Upper lobe of right lung (tissue), 1 donor: Measurements from ENCODE around the gene IMPG1. TPM values are rescaled to one million over a fixed set of nuclear protein-coding genes. Genes with fewer than 3 reads are reported as not detected.

Experiments
- ATAC-seq: fragments of 200-7000 bp; cut with Tn5 transposase; one replicate; pipeline ENCODE4 v1.9.1; 2020; ENCODE audit warnings: mild to moderate bottlenecking, moderate library complexity
- DNase-seq: peaks from one replicate; pipeline ENCODE4 v3.0.0-alpha.2; 2020
- H3K27ac ChIP-seq: fragments of 200-600 bp; one replicate; pipeline ENCODE4 v1.8.0; 2022
- H3K27me3 ChIP-seq: fragments of 200-600 bp; one replicate; pipeline ENCODE4 v1.8.0; 2022; ENCODE audit warnings: mild to moderate bottlenecking
- H3K36me3 ChIP-seq: fragments of 200-600 bp; one replicate; pipeline ENCODE4 v1.8.0; 2022
- H3K4me1 ChIP-seq: fragments of 200-600 bp; one replicate; pipeline ENCODE4 v1.8.0; 2022
- H3K4me3 ChIP-seq: fragments of 200-600 bp; one replicate; pipeline ENCODE4 v1.8.0; 2022; ENCODE audit warnings: mild to moderate bottlenecking
- H3K9me3 ChIP-seq: fragments of 200-600 bp; one replicate; pipeline ENCODE4 v1.8.0; 2022
- intact Hi-C: fragments of 100-400 bp; cut with DNase I; formaldehyde crosslinking; loops from one replicate; pipeline ENCODE4 v1.11.0; 2022
- total RNA-seq: library from RNA; stranded (reverse); fragmentation: NEBNext Ultra II Directional; extraction: Animal tissue kit (Norgen Biotek cat#: 25700); gene quantifications from one replicate; pipeline ENCODE4 v1.2.1, GENCODE V29; 2021
- TF ChIP-seq, protein P1 (sequence below): fragments of 200-600 bp; IDR thresholded peaks from one replicate; pipeline ENCODE4 v1.8.0; 2022; ENCODE audit warnings: antibody characterized with exemption
- donor health status: DM: no; HTN: yes; CAD: no; lungs with severe emphysema.

The IMPG1 gene
- total RNA-seq, 1 donor from 2014 or later, result not detected

DNA sequence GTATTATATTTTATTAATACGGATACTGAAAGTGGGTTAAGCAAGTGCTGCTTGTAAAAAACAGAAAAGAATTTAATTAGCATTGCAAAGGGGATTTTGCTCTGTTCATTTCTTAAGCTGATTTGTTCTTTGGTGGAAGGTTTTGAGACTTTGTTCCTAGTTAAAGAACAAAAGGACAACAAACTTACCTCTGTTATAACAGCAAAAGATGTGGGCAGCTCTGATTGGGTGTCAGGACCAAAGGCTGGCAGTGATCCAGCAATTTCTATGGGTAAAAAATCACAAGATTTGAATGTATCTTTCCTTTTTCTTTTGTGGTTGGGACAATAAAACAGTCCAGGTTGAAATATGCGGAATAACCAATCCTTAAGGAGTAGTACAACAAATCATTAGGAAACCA lies 68.8 kb downstream of the IMPG1 start:
- ATAC-seq (no peak), DNase-seq (no peak)
- Histone ChIP-seq H3K36me3 (no peaks in the 10 kb centered on the region), H3K9me3 (no peaks in the 10 kb centered on the region), H3K27ac (no peak overlapping the region), H3K4me3 (no peak overlapping the region), H3K4me1 (no peaks in the 10 kb centered on the region), H3K27me3 (no peaks in the 10 kb centered on the region)
- TF ChIP-seq, protein P1, sequence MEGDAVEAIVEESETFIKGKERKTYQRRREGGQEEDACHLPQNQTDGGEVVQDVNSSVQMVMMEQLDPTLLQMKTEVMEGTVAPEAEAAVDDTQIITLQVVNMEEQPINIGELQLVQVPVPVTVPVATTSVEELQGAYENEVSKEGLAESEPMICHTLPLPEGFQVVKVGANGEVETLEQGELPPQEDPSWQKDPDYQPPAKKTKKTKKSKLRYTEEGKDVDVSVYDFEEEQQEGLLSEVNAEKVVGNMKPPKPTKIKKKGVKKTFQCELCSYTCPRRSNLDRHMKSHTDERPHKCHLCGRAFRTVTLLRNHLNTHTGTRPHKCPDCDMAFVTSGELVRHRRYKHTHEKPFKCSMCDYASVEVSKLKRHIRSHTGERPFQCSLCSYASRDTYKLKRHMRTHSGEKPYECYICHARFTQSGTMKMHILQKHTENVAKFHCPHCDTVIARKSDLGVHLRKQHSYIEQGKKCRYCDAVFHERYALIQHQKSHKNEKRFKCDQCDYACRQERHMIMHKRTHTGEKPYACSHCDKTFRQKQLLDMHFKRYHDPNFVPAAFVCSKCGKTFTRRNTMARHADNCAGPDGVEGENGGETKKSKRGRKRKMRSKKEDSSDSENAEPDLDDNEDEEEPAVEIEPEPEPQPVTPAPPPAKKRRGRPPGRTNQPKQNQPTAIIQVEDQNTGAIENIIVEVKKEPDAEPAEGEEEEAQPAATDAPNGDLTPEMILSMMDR, result no peak
- intact Hi-C loops, result no loop called here

DNA sequence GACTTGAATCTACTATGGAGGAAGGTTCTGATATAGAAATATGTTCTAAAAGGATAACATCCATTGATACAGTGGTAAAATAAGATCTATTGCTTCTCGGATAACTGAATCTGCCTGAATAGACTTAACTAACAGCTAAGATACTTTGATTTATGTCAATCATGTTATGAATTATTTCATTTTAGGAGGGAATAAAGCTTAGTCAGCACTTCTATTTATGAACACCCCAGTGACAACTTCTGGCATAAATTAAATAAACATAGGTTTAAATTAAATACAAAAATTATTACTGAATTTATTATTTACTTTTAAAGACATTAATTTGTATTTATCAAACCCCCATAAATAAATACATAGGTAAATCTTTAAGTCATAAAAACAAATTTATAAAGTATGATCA lies 69.3 kb downstream of the IMPG1 start:
- Histone ChIP-seq H3K27me3 (no peaks in the 10 kb centered on the region), H3K36me3 (no peaks in the 10 kb centered on the region), H3K9me3 (no peaks in the 10 kb centered on the region), H3K4me3 (no peak overlapping the region), H3K4me1 (no peaks in the 10 kb centered on the region), H3K27ac (no peak overlapping the region)
- no peak for DNase-seq
- ATAC-seq, result no peak
- TF ChIP-seq, protein P1, result no peak
- intact Hi-C loops, result no loop called here

DNA sequence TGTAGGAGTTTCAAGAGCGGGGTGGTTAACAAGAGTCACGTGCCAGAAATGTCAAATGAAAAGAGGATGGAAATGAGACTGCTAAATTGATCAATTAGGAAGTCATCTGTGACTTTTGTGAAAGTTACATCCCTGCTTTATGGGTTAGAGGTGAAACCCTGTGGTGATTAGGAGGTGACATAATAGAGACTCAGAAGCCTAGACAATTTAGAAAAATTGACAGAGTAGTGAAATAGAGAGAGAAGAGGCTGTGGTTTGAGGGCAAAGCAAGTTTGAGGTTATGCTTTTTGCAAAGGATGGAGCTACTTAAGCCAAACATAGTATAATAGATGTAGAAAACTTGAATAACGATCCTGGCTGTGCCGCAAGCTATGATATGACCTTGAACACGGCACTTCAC lies 71.8 kb downstream of the IMPG1 start:
- intact Hi-C loops, result no loop called here
- no peaks in the 10 kb centered on the region for H3K36me3 ChIP-seq
- no peak overlapping the region for H3K27ac ChIP-seq
- DNase-seq (no peak), ATAC-seq (no peak)
- TF ChIP-seq, protein P1, result no peak
- no peaks in the 10 kb centered on the region for H3K27me3 ChIP-seq
- no peak overlapping the region for H3K4me3 ChIP-seq
- no peaks in the 10 kb centered on the region for H3K4me1 ChIP-seq
- H3K9me3 ChIP-seq, result no peaks in the 10 kb centered on the region

DNA sequence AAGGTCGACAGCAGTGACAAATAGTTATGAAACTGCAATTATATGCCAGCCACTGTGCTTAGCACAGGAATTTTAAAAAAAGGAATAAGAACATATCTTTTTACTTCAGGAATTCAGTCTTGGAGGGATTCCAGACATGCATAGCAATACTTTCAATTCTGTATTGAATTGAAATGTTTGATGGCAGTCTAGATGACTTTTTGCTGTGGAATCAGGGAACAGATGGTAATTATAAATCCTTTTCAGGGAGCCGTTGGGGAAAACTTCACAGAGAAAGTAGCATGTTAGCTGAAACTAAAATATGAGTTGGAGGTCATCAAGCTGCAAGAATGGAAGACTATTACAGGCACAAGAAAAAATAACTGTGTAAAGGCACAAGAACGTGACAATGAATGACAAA lies 74.8 kb downstream of the IMPG1 start:
- H3K4me1 ChIP-seq, result no peaks in the 10 kb centered on the region
- no peak overlapping the region for H3K4me3 ChIP-seq
- ATAC-seq (no peak), DNase-seq (no peak)
- no peak overlapping the region for H3K27ac ChIP-seq
- H3K36me3 ChIP-seq, result no peaks in the 10 kb centered on the region
- intact Hi-C loops, result no loop called here
- H3K9me3 ChIP-seq, result no peaks in the 10 kb centered on the region
- H3K27me3 ChIP-seq, result no peaks in the 10 kb centered on the region
- TF ChIP-seq, protein P1, result no peak

DNA sequence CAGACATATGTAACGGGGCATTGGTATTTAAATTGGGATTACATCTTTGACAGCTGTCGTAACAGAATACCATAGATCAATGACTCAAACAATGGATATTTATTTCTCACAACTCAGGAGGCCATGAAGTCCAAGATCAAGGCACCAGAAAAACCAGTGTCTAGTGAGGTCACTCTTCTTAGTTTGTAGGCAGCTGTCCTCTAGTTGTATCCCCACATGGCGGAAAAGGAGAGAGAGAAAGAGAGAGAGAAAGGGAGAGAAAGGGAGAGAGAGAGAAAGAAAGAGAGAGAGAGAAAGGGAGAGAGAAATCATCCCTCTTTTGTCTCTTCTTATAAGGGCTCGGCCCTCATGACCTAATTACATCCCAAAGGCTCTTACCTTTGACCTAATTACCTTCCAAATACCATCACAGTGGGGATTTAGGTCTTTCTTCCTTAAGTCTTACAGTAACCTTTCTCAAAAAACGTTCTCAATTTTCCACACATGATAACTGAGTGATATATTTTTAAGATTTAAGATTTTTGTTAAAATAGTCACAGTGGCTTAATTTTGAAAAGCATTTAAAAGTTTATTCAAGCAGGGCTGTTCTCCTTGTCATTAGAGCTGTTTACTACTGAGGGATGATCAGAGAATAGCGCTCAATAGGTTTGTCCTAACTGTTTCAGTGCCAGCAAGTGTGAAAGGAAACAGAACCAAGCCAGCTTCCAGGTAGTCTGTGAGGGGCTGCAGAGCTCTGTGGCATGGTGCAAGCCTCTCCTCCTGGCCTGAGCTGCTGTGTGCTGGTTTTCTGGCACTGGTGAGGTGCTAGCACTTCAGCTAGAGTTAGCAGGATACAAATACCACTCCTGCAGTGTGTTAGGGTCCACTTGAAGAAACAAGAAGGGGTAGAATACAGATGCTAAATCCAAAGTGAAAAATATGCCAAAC lies 79.0 kb downstream of the IMPG1 start:
- no peaks in the 10 kb centered on the region for H3K4me1 ChIP-seq
- DNase-seq (no peak), ATAC-seq (no peak)
- H3K27ac ChIP-seq, result no peak overlapping the region
- H3K9me3 ChIP-seq, result no peaks in the 10 kb centered on the region
- intact Hi-C loops, result no loop called here
- no peak overlapping the region for H3K4me3 ChIP-seq
- H3K36me3 ChIP-seq, result no peaks in the 10 kb centered on the region
- TF ChIP-seq, protein P1, result no peak
- H3K27me3 ChIP-seq, result no peaks in the 10 kb centered on the region
